ENCODE data around the gene RETREG3. TPM values are rescaled to one million over a fixed set of nuclear protein-coding genes. Genes with fewer than 3 reads are reported as not detected.
A peak's percentile ranks its signal among the peaks of the same experiment; 100 is the strongest.

Gene RETREG3
- total and polyA plus RNA-seq, 9 of the 15 experiments (the other 6 are each of a cell fraction or from before 2014, with no cell fraction given): 4.1 to 39.0 (median 16.9) TPM

GRCh38 chr17:42623732-42624596 lies 14.8 kb upstream of the RETREG3 start (continued):
- peak; percentile 28; the same call in 1 of the 2 replicates for TF ChIP-seq CUX1 (CRISPR knock-in tag; IDR thresholded peaks at IDR 0.05)
- peak; percentile 69 for TF ChIP-seq CXXC5 (CRISPR knock-in tag; IDR thresholded peaks at IDR 0.05)
- TF ChIP-seq ZNF395 (CRISPR knock-in tag; IDR thresholded peaks at IDR 0.05): peak; percentile 41; the same call in 1 of the 2 replicates
- 0 out of 4 replicates have a peak, but pooled peaks of 1 of the 2 experiments have one; percentile 38 for TF ChIP-seq SRF (CRISPR knock-in tag; IDR thresholded peaks at IDR 0.05)
- 0 out of 2 replicates have a peak, but pooled peaks have one; percentile 30 for TF ChIP-seq SMARCA5 (IDR thresholded peaks at IDR 0.05)
- TF ChIP-seq CC2D1A (IDR thresholded peaks at IDR 0.05): 0 out of 2 replicates have a peak, but pooled peaks have one; percentile 9
- TF ChIP-seq, protein P1, sequence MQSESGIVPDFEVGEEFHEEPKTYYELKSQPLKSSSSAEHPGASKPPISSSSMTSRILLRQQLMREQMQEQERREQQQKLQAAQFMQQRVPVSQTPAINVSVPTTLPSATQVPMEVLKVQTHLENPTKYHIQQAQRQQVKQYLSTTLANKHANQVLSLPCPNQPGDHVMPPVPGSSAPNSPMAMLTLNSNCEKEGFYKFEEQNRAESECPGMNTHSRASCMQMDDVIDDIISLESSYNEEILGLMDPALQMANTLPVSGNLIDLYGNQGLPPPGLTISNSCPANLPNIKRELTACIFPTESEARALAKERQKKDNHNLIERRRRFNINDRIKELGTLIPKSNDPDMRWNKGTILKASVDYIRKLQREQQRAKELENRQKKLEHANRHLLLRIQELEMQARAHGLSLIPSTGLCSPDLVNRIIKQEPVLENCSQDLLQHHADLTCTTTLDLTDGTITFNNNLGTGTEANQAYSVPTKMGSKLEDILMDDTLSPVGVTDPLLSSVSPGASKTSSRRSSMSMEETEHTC (IDR thresholded peaks at IDR 0.05): peak; percentile 69; the same call in 1 of the 2 replicates
- no peak for TF ChIP-seq RBM25 (IDR thresholded peaks at IDR 0.05; ENCODE audit: low read depth, low read length, severe bottlenecking)
- TF ChIP-seq ZC3H8 (IDR thresholded peaks at IDR 0.05): no peak
- TF ChIP-seq, protein P2, sequence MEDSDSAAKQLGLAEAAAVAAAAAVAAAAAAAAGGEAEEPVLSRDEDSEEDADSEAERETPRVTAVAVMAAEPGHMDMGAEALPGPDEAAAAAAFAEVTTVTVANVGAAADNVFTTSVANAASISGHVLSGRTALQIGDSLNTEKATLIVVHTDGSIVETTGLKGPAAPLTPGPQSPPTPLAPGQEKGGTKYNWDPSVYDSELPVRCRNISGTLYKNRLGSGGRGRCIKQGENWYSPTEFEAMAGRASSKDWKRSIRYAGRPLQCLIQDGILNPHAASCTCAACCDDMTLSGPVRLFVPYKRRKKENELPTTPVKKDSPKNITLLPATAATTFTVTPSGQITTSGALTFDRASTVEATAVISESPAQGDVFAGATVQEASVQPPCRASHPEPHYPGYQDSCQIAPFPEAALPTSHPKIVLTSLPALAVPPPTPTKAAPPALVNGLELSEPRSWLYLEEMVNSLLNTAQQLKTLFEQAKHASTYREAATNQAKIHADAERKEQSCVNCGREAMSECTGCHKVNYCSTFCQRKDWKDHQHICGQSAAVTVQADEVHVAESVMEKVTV (CRISPR knock-in tag; IDR thresholded peaks at IDR 0.05): 0 out of 2 replicates have a peak, but pooled peaks have one; percentile 19
- no peak for TF ChIP-seq BHLHE40 (IDR thresholded peaks at IDR 0.05; ENCODE audit: low read length)
- peak; percentile 58; the same call in 1 of the 2 replicates for TF ChIP-seq JUNB (CRISPR knock-in tag; conservative IDR thresholded peaks at IDR 0.05)
- TF ChIP-seq KLF16 (IDR thresholded peaks at IDR 0.05): peak; percentile 71; the same call in 1 of the 2 replicates
- peak; percentile 90 for TF ChIP-seq POLR2AphosphoS5 (IDR thresholded peaks at IDR 0.05; ENCODE audit: control insufficient read depth, insufficient read depth, low read depth, low read length)
- TF ChIP-seq TEAD1 (CRISPR knock-in tag; IDR thresholded peaks at IDR 0.05): 0 out of 4 replicates have a peak, but pooled peaks of 1 of the 2 experiments have one; percentile 19
- TF ChIP-seq NCOA1 (IDR thresholded peaks at IDR 0.05; ENCODE audit: low read depth): peak; percentile 64; the same call in 1 of the 2 replicates
- peak; percentile 96 for TF ChIP-seq ARID1B (IDR thresholded peaks at IDR 0.05)
- TF ChIP-seq DACH1 (IDR thresholded peaks at IDR 0.05; ENCODE audit: partially characterized antibody): peak; percentile 92
